ENCODE measurements around the gene MTERF4. TPM values are rescaled to one million over a fixed set of nuclear protein-coding genes. Genes with fewer than 3 reads are reported as not detected.

The MTERF4 gene
- total and polyA plus RNA-seq, 2 of the 8 experiments (the other 6 are each of a cell fraction or from before 2014, with no cell fraction given): 25.9 to 28.5 TPM

GRCh38 chr2:241146286-241146685 lies 44.2 kb upstream of the MTERF4 start:
- H3K27ac ChIP-seq (ENCODE audit: low read depth, low read length): no peak overlapping the region
- no peak overlapping the region for H3K4me3 ChIP-seq (ENCODE audit: extremely low read depth in 1 of 4, insufficient read depth in 2 of 4, low read depth in 3 of 4, low read length in 4 of 4)
- H3K9ac ChIP-seq (replicated peaks in 1 of 4; ENCODE audit: extremely low read depth in 1 of 4, low read depth in 3 of 4, low read length in 3 of 4): no peak overlapping the region
- no peak overlapping the region for H3K4ac ChIP-seq (replicated peaks; ENCODE audit: insufficient read length, low read depth, low read length)
- H3K23ac ChIP-seq (ENCODE audit: insufficient read length): no peak overlapping the region
- ChIA-PET CTCF (ENCODE audit: partially characterized antibody) (interaction anchor here (0.6 kb wide), 1 partner anchor 70 kb away, joined by 3 read pairs; no protein-coding TSS in a partner anchor), POLR2A (ENCODE audit: partially characterized antibody) (interaction anchor here (0.7 kb wide), 1 partner anchor 28 kb away, joined by 3 read pairs; no protein-coding TSS in a partner anchor)
- peaks cover 0 to 17% of the 10 kb centered on the region in 2 experiments for H4K20me1 ChIP-seq (replicated peaks in 1 of 2; ENCODE audit: control insufficient read depth in 1 of 2, insufficient read depth in 2 of 2, low read length in 2 of 2)
- peaks cover 9% of the 10 kb centered on the region; the same call in 1 of the 2 replicates for H3K23me2 ChIP-seq (ENCODE audit: low read depth, low read length)
- H3K14ac ChIP-seq (ENCODE audit: insufficient read length): no peak overlapping the region
- no peak overlapping the region for H4K91ac ChIP-seq (replicated peaks; ENCODE audit: insufficient read length, low read length)
- H2AK5ac ChIP-seq (ENCODE audit: low read depth, low read length): no peak overlapping the region
- FAIRE-seq: no peak
- no peak overlapping the region for H4K8ac ChIP-seq (ENCODE audit: extremely low read depth, insufficient read depth, low read length)
- no peak overlapping the region for H2BK120ac ChIP-seq (replicated peaks; ENCODE audit: low read depth, low read length)
- no peak overlapping the region for H3K4me2 ChIP-seq (ENCODE audit: insufficient read depth in 1 of 2, low read depth in 2 of 2, low read length in 2 of 2)
- TF ChIP-seq TAF1 (IDR thresholded peaks at IDR 0.05; ENCODE audit: low read depth, low read length): no peak
- TF ChIP-seq, protein P1, sequence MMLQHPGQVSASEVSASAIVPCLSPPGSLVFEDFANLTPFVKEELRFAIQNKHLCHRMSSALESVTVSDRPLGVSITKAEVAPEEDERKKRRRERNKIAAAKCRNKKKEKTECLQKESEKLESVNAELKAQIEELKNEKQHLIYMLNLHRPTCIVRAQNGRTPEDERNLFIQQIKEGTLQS (IDR thresholded peaks at IDR 0.05; ENCODE audit: insufficient read depth, low read depth, low read length): no peak
- no peak for TF ChIP-seq HDAC2 (IDR thresholded peaks at IDR 0.05; ENCODE audit: borderline replicate concordance in 1 of 2, low read depth in 2 of 2, low read length in 2 of 2)
- no peak for TF ChIP-seq JUND (IDR thresholded peaks at IDR 0.05; ENCODE audit: low read length)
- TF ChIP-seq TEAD4 (IDR thresholded peaks at IDR 0.05; ENCODE audit: low read depth, low read length): no peak
- TF ChIP-seq, protein P2, sequence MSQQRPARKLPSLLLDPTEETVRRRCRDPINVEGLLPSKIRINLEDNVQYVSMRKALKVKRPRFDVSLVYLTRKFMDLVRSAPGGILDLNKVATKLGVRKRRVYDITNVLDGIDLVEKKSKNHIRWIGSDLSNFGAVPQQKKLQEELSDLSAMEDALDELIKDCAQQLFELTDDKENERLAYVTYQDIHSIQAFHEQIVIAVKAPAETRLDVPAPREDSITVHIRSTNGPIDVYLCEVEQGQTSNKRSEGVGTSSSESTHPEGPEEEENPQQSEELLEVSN (IDR thresholded peaks at IDR 0.05): no peak
- TF ChIP-seq NRF1 (IDR thresholded peaks at IDR 0.05; ENCODE audit: low read depth, low read length): no peak
- H3K4me1 ChIP-seq (replicated peaks in 1 of 4; ENCODE audit: control insufficient read depth in 3 of 4, insufficient read depth in 4 of 4, low read length in 3 of 4): peaks cover 0 to 8% (median 6%) of the 10 kb centered on the region in 4 experiments; a peak in 6 of 7 replicates
- no peak overlapping the region for H3K56ac ChIP-seq (replicated peaks; ENCODE audit: insufficient read length, low read depth, low read length)
- H3K27me3 ChIP-seq (replicated peaks in 1 of 4; ENCODE audit: control insufficient read depth in 3 of 4, extremely low read depth in 1 of 4, insufficient read depth in 3 of 4, low read length in 3 of 4): peaks cover 0 to 3% (median 2%) of the 10 kb centered on the region in 4 experiments; a peak in 1 of 7 replicates
- no peak overlapping the region for H2BK12ac ChIP-seq (ENCODE audit: low read depth, low read length)
- no peak overlapping the region for H2AFZ ChIP-seq (ENCODE audit: low read length)
- DNase-seq (ENCODE audit: low read depth in 1 of 2, low spot score in 2 of 2): no peak
- peaks cover 4 to 33% of the 10 kb centered on the region in 2 experiments; a peak in 3 of 4 replicates for H3K79me2 ChIP-seq (ENCODE audit: control insufficient read depth in 1 of 2, insufficient read depth in 2 of 2, low read length in 2 of 2)
- no peaks in the 10 kb centered on the region for H3K36me3 ChIP-seq (ENCODE audit: control insufficient read depth in 2 of 4, insufficient read depth in 4 of 4, low read length in 3 of 4)
- no peak overlapping the region for H2BK15ac ChIP-seq (ENCODE audit: low read length)
- no peak overlapping the region for H2BK5ac ChIP-seq (ENCODE audit: low read depth, low read length)
- no peak overlapping the region for H3K18ac ChIP-seq (ENCODE audit: extremely low read depth, low read length)
- H3K79me1 ChIP-seq (ENCODE audit: low read depth, low read length): peaks cover 13% of the 10 kb centered on the region
- no peaks in the 10 kb centered on the region for H3K9me3 ChIP-seq (ENCODE audit: insufficient read depth in 2 of 2, low read depth in 1 of 2, low read length in 1 of 2)
- H4K5ac ChIP-seq (ENCODE audit: insufficient read length, low read depth, low read length): no peak overlapping the region
- no peak overlapping the region for H2BK20ac ChIP-seq (ENCODE audit: low read length)
- WGBS, 2 experiments (ENCODE audit: extremely low coverage in 1 of 2, insufficient coverage in 1 of 2, insufficient read length in 1 of 2, insufficient replicate concordance in 2 of 2, low coverage in 1 of 2, low lambda C conversion rate in 2 of 2, missing lambda C conversion rate in 1 of 2): 78% methylated on average over 4 of the region's 4 CpGs; no CpG with 5 or more reads in 1 of the 2 experiments

All from H1 (cell line).